ENCODE data around the gene SRSF3. TPM values are rescaled to one million over a fixed set of nuclear protein-coding genes. Genes with fewer than 3 reads are reported as not detected.
"Not testable (repeated sequence)": the region's sequence is repeated elsewhere in the genome, so short reads cannot be mapped to it uniquely, and the experiment has no call there.

The SRSF3 gene
- polyA plus RNA-seq, 1 experiment, result 177 TPM

DNA sequence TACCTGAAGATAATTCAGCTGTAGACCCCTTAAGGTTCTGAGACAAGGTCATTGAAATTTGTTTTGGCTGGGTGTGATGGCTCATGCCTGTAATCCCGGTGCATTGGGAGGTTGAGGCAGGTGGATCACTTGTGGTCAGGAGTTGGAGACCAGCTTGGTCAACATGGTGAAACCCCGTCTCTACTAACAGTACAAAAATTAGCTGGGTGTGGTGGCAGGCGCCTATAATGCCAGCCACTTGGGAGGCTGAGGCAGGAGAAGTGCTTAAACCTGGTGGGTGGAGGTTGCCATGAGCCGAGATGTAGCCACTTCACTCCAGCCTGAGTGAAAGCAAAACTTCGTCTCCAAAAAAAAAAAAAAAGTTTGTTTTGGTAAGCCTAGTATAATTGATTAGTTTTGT lies 11.0 kb downstream of the SRSF3 start:
- no peak for DNase-seq (ENCODE audit: low read depth)
- H3K27me3 ChIP-seq (ENCODE audit: control insufficient read depth, insufficient read depth, low read length), result no peaks in the 10 kb centered on the region
- CTCF ChIA-PET, result interaction anchor here (1.1 kb wide), 1 partner anchor 154 kb away, joined by 3 read pairs; no protein-coding TSS in a partner anchor
- TF ChIP-seq CTCF (IDR thresholded peaks at IDR 0.05; ENCODE audit: insufficient read depth, low read depth, low read length), result no peak
- no peak overlapping the region for H3K4me3 ChIP-seq (ENCODE audit: low read depth, low read length)
- H3K36me3 ChIP-seq (ENCODE audit: control insufficient read depth, insufficient read depth, low read length), result peaks cover 35% of the 10 kb centered on the region
- POLR2A ChIA-PET, result no interaction called here

GRCh38 chr6:36605560-36606391 lies 11.6 kb downstream of the SRSF3 start:
- Histone ChIP-seq H3K27me3 (ENCODE audit: control insufficient read depth, insufficient read depth, low read length) (no peaks in the 10 kb centered on the region), H3K36me3 (ENCODE audit: control insufficient read depth, insufficient read depth, low read length) (peaks cover 34% of the 10 kb centered on the region), H3K4me3 (ENCODE audit: low read depth, low read length) (no peak overlapping the region)
- peak; percentile 14; the same call in 1 of the 2 replicates for TF ChIP-seq CTCF (IDR thresholded peaks at IDR 0.05; ENCODE audit: insufficient read depth, low read depth, low read length)
- ChIA-PET POLR2A (interaction anchor here (1.2 kb wide), 1 partner anchor 8 kb away, joined by 24 read pairs; no protein-coding TSS in a partner anchor), CTCF (interaction anchor here (0.6 to 1.5 kb wide), 4 partner anchors 10 to 154 kb away, joined by 3 to 6 read pairs (median 3); no protein-coding TSS in a partner anchor)
- no peak for DNase-seq (ENCODE audit: low read depth)

GRCh38 chr6:36607305-36607682 lies 13.1 kb downstream of the SRSF3 start:
- CTCF ChIA-PET, result interaction anchor here (1.0 to 1.5 kb wide), 3 partner anchors 8 to 152 kb away, joined by 3 to 6 read pairs (median 5); no protein-coding TSS in a partner anchor
- H3K4me3 ChIP-seq (ENCODE audit: low read depth, low read length); H3K27me3 ChIP-seq (ENCODE audit: control insufficient read depth, insufficient read depth, low read length); DNase-seq (ENCODE audit: low read depth): not testable (repeated sequence)
- H3K36me3 ChIP-seq (ENCODE audit: control insufficient read depth, insufficient read depth, low read length), result peaks cover 36% of the 10 kb centered on the region
- POLR2A ChIA-PET, result interaction anchor here (0.6 to 1.2 kb wide), 2 partner anchors 9 to 11 kb away, joined by 5 to 24 read pairs; no protein-coding TSS in a partner anchor

- DNase-seq (ENCODE audit: low read depth), result no peak
- ChIA-PET POLR2A (no interaction called here), CTCF (interaction anchor here (1.2 kb wide), 1 partner anchor 156 kb away, joined by 3 read pairs; no protein-coding TSS in a partner anchor)
- TF ChIP-seq CTCF (IDR thresholded peaks at IDR 0.05; ENCODE audit: insufficient read depth, low read depth, low read length), result no peak
- Histone ChIP-seq H3K36me3 (ENCODE audit: control insufficient read depth, insufficient read depth, low read length) (peaks cover 35% of the 10 kb centered on the region), H3K27me3 (ENCODE audit: control insufficient read depth, insufficient read depth, low read length) (no peaks in the 10 kb centered on the region), H3K4me3 (ENCODE audit: low read depth, low read length) (no peak overlapping the region)
These were observed 13.7 kb downstream of the SRSF3 start for GRCh38 chr6:36607683-36608386.

DNA sequence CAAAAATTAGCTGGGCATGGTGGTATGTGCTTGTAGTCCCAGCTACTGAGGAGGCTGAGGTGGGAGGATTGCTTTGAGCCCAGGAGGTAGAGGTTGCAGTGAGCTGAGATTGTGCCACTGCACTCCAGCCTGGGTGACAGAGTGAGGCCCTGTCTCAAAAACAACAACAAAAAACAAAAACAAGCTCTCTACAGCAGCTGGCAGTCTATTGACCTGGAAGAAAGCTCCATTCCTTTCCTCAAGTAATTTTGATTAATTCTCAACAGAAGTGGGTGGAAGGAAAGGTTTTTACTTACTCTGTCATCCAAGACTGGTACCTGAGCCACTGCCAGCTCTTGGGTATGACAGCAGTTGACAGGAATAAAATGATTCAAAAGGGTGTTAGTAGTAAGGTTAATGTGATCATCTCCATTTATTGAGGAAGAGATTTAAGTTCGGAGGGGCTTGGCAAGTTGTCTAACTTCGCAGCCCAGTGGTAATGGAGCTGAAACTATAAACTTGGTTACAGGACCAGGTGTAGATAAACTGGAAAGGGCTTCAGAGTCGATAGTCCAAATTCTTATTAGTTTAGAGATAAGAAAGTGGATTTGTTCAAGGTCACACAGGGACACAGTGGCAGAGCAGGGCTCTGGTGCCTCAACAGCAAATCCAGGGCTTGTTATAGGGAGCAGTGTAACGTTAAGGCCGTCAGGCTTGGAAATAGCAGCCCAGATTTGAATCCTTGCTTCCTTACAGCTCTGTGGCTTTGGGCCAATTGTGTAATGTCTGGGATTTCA lies 14.8 kb downstream of the SRSF3 start:
- no peaks in the 10 kb centered on the region for H3K27me3 ChIP-seq (ENCODE audit: control insufficient read depth, insufficient read depth, low read length)

More for the DNA sequence above, 14.8 kb downstream of the SRSF3 start:
- ChIA-PET POLR2A (interaction anchor here (0.6 kb wide), 1 partner anchor 129 kb away, joined by 11 read pairs; no protein-coding TSS in a partner anchor), CTCF (interaction anchor here (0.6 to 2.0 kb wide), 7 partner anchors 9 to 160 kb away, joined by 3 to 7 read pairs (median 3); no protein-coding TSS in a partner anchor)
- no peak for DNase-seq (ENCODE audit: low read depth)
- Histone ChIP-seq H3K4me3 (ENCODE audit: low read depth, low read length) (no peak overlapping the region), H3K36me3 (ENCODE audit: control insufficient read depth, insufficient read depth, low read length) (peaks cover 31% of the 10 kb centered on the region)
- TF ChIP-seq CTCF (IDR thresholded peaks at IDR 0.05; ENCODE audit: insufficient read depth, low read depth, low read length), result no peak
